Smooth muscle cell (in vitro differentiated cells): ENCODE measurements around the gene ARID3C. TPM values are rescaled to one million over a fixed set of nuclear protein-coding genes. Genes with fewer than 3 reads are reported as not detected.

Experiments
- DNase-seq: peaks from one replicate; lab custom pipeline; 2025; ENCODE audit not compliant: unreplicated experiment; lab: John Stamatoyannopoulos, UW
- H2AFZ ChIP-seq: fragments of 200-600 bp; sonication (generic); 2 replicates; pipeline ENCODE4 v1.6.0; 2016; ENCODE audit warnings: antibody characterized with exemption, low read depth, mild to moderate bottlenecking
- H3F3A ChIP-seq: fragments of 200-600 bp; sonication (generic); 2 replicates; pipeline ENCODE4 v1.6.0; 2017; ENCODE audit warnings: antibody characterized with exemption, low read depth
- H3K27ac ChIP-seq: fragments of 200-600 bp; sonication (generic); 2 replicates; pipeline ENCODE4 v1.5.1; 2016; ENCODE audit warnings: low read depth, mild to moderate bottlenecking
- H3K27me3 ChIP-seq: fragments of 200-600 bp; sonication (generic); 2 replicates; pipeline ENCODE4 v1.6.1; 2016; ENCODE audit warnings: low read depth, mild to moderate bottlenecking
- H3K36me3 ChIP-seq: fragments of 200-600 bp; sonication (generic); 2 replicates; pipeline ENCODE4 v1.5.1; 2016; ENCODE audit warnings: low read depth
- H3K4me1 ChIP-seq: fragments of 200-600 bp; sonication (generic); 2 replicates; pipeline ENCODE4 v1.5.1; 2016; ENCODE audit warnings: low read depth
- H3K4me2 ChIP-seq: fragments of 200-600 bp; sonication (generic); 2 replicates; pipeline ENCODE4 v1.6.0; 2016; ENCODE audit warnings: mild to moderate bottlenecking
- H3K4me3 ChIP-seq: fragments of 200-600 bp; sonication (generic); 2 replicates; pipeline ENCODE4 v1.5.1; 2016; ENCODE audit warnings: mild to moderate bottlenecking
- H3K79me2 ChIP-seq: fragments of 200-600 bp; sonication (generic); 2 replicates; pipeline ENCODE4 v1.6.0; 2016; ENCODE audit warnings: low read depth, mild to moderate bottlenecking
- H3K9ac ChIP-seq: fragments of 200-600 bp; sonication (generic); 2 replicates; pipeline ENCODE4 v1.6.0; 2016; ENCODE audit warnings: low read depth
- H3K9me3 ChIP-seq: fragments of 200-600 bp; sonication (generic); replicated peaks from 2 replicates; pipeline ENCODE4 v1.5.1; 2016; ENCODE audit warnings: low read depth
- H4K20me1 ChIP-seq: fragments of 200-600 bp; sonication (generic); 2 replicates; pipeline ENCODE4 v1.6.0; 2016; ENCODE audit warnings: low read depth
- CTCF ChIP-seq: fragments of 200-600 bp; sonication (generic); IDR thresholded peaks from 2 replicates; pipeline ENCODE4 v1.5.1; 2017; ENCODE audit warnings: borderline replicate concordance, mild to moderate bottlenecking, antibody characterized with exemption; ENCODE audit not compliant: insufficient read depth, poor library complexity, severe bottlenecking
- WGBS: methylation state at CpG from one replicate; pipeline ENCODE4 v1.1.7; 2016; ENCODE audit warnings: low lambda C conversion rate; 5-methylcytosine and 5-hydroxymethylcytosine counted together
- polyA plus RNA-seq: library from polyadenylated mRNA; unstranded; fragments of >200 nt; fragmentation: Nextera tagmentation; extraction: Ambion mirVana; gene quantifications from 2 replicates; pipeline ENCODE4 v1.2.1, GENCODE V29; 2016
- total RNA-seq: library from RNA; depleted of rRNA; stranded (reverse); fragments of >200 nt; gene quantifications from 2 replicates; pipeline ENCODE4 v1.2.3, GENCODE V29; 2014

Gene ARID3C
- total and polyA plus RNA-seq, 2 experiments from 2014 or later: 0.40 TPM; not detected in 1

GRCh38 chr9:34573599-34574325 is 55.1 kb downstream of the ARID3C start:
- H3K27me3 ChIP-seq: peaks cover 8% of the 10 kb centered on the region
- peaks cover 15% of the 10 kb centered on the region for H3K79me2 ChIP-seq
- WGBS: 62% methylated on average over 6 of the region's 17 CpGs

GRCh38 chr9:34572628-34573027 is 56.2 kb downstream of the ARID3C start:
- H3K36me3 ChIP-seq: no peaks in the 10 kb centered on the region
- H3K79me2 ChIP-seq: peaks cover 15% of the 10 kb centered on the region
- no peak overlapping the region for H3K4me3 ChIP-seq
- no peak for TF ChIP-seq CTCF
- H3K4me1 ChIP-seq: peaks cover 52% of the 10 kb centered on the region
- H3K4me2 ChIP-seq: no peak overlapping the region
- H4K20me1 ChIP-seq: peaks cover 6% of the 10 kb centered on the region
- no peak overlapping the region for H3K9ac ChIP-seq
- no peak overlapping the region for H3K27ac ChIP-seq
- no peak overlapping the region for H2AFZ ChIP-seq
- H3K27me3 ChIP-seq: no peaks in the 10 kb centered on the region
- WGBS: 83% methylated on average over 6 of the region's 6 CpGs
- H3K9me3 ChIP-seq: no peaks in the 10 kb centered on the region
- H3F3A ChIP-seq: peaks cover 4% of the 10 kb centered on the region
- no peak for DNase-seq

More at GRCh38 chr9:34573599-34574325, 55.1 kb downstream of the ARID3C start:
- DNase-seq: no peak
- no peak overlapping the region for H3K4me3 ChIP-seq
- H3K27ac ChIP-seq: no peak overlapping the region
- H3K9me3 ChIP-seq: no peaks in the 10 kb centered on the region
- no peak for TF ChIP-seq CTCF
- H3K9ac ChIP-seq: no peak overlapping the region
- peaks cover 54% of the 10 kb centered on the region for H3K4me1 ChIP-seq
- peaks cover 6% of the 10 kb centered on the region for H4K20me1 ChIP-seq
- no peaks in the 10 kb centered on the region for H3K36me3 ChIP-seq
- H2AFZ ChIP-seq: no peak overlapping the region
- H3K4me2 ChIP-seq: peak overlapping the region; percentile 12
- peaks cover 4% of the 10 kb centered on the region for H3F3A ChIP-seq

- H4K20me1 ChIP-seq: peaks cover 6% of the 10 kb centered on the region
- no peak overlapping the region for H3K27ac ChIP-seq
- H3K4me2 ChIP-seq: no peak overlapping the region
- no peaks in the 10 kb centered on the region for H3K27me3 ChIP-seq
- DNase-seq: no peak
- H3K4me1 ChIP-seq: peaks cover 47% of the 10 kb centered on the region
- H3K4me3 ChIP-seq: no peak overlapping the region
- H3F3A ChIP-seq: peaks cover 4% of the 10 kb centered on the region
- no peak overlapping the region for H2AFZ ChIP-seq
- no peaks in the 10 kb centered on the region for H3K9me3 ChIP-seq
- no peak overlapping the region for H3K9ac ChIP-seq
- no peak for TF ChIP-seq CTCF
- H3K79me2 ChIP-seq: peaks cover 15% of the 10 kb centered on the region
- H3K36me3 ChIP-seq: no peaks in the 10 kb centered on the region
These were observed 56.8 kb downstream of the ARID3C start for GRCh38 chr9:34572092-34572491.

GRCh38 chr9:34571481-34571810 is 57.4 kb downstream of the ARID3C start:
- no peak overlapping the region for H2AFZ ChIP-seq
- H3K9ac ChIP-seq: no peak overlapping the region
- no peak overlapping the region for H3K27ac ChIP-seq
- H4K20me1 ChIP-seq: peaks cover 3% of the 10 kb centered on the region
- H3K4me2 ChIP-seq: no peak overlapping the region
- H3K27me3 ChIP-seq: no peaks in the 10 kb centered on the region
- WGBS: 85% methylated on average over 12 of the region's 12 CpGs
- peaks cover 46% of the 10 kb centered on the region for H3K4me1 ChIP-seq
- peaks cover 15% of the 10 kb centered on the region for H3K79me2 ChIP-seq
- no peak for TF ChIP-seq CTCF
- peaks cover 4% of the 10 kb centered on the region for H3F3A ChIP-seq
- no peak overlapping the region for H3K4me3 ChIP-seq
- no peaks in the 10 kb centered on the region for H3K9me3 ChIP-seq
- no peak for DNase-seq
- H3K36me3 ChIP-seq: no peaks in the 10 kb centered on the region
